HepG2 (cell line): ENCODE results near the gene DYSF. TPM values are rescaled to one million over a fixed set of nuclear protein-coding genes. Genes with fewer than 3 reads are reported as not detected.
"Not testable (repeated sequence)": the region's sequence is repeated elsewhere in the genome, so short reads cannot be mapped to it uniquely, and the experiment has no call there.

Experiments
- ATAC-seq: fragments of 200-7000 bp; cut with Tn5 transposase; 3 replicates; pipeline ENCODE4 v1.9.1; 2020; ENCODE audit warnings: mild to moderate bottlenecking, moderate library complexity
- BruUV-seq: library from RNA; stranded (reverse); fragments of 400-500 nt; replicated peaks from 2 replicates; lab custom pipeline; 2021; lab: Mats Ljungman, UMichigan
- CTCF ChIA-PET: fragments of 300-600 bp; formaldehyde crosslinking; extraction: SDS; loops from one replicate; lab custom pipeline; 2021; ENCODE audit warnings: low total read pairs, inconsistent platforms, low intra/inter-chr PET ratio; lab: Yijun Ruan, JAX
- POLR2A ChIA-PET: fragments of 350-600 bp; sonication (Branson Sonifier 250); formaldehyde crosslinking; loops from one replicate; lab custom pipeline; 2020; ENCODE audit warnings: antibody characterized with exemption, inconsistent platforms; lab: Yijun Ruan, JAX
- DNase-seq: peaks from one replicate; pipeline ENCODE4 v3.0.0-alpha.2; 2015; ENCODE audit warnings: low spot score
- FAIRE-seq: peaks from 3 replicates; lab custom pipeline; 2011; peaks lifted over from hg19 to GRCh38; lab: Jason Lieb, UNC
- H2AFZ ChIP-seq: one replicate; pipeline ENCODE4 v1.6.1; 2011; ENCODE audit warnings: low read length, inconsistent platforms
- H3K27ac ChIP-seq: fragments of 300-600 bp; 3 replicates; pipeline ENCODE4 v1.8.0; 2011; ENCODE audit warnings: mixed run types, mild to moderate bottlenecking, mixed read lengths, low read length, inconsistent platforms; ENCODE audit not compliant: insufficient read depth; ENCODE audit errors: extremely low read length
- H3K27me3 ChIP-seq, 2 experiments: fragments of 200-600 bp in 1 of 2; 2 replicates in 1 of 2; 3 replicates in 1 of 2; pipeline versions ENCODE4 v1.6.0 to v1.8.0; 2011; ENCODE audit warnings: low read length in 2 of 2, mild to moderate bottlenecking in 2 of 2, moderate library complexity in 2 of 2, inconsistent platforms in 1 of 2; ENCODE audit not compliant: insufficient read depth in 2 of 2, control insufficient read depth in 1 of 2
- H3K36me3 ChIP-seq, 2 experiments: fragments of 200-600 bp in 1 of 2; replicated peaks in 1 of 2; 2 replicates in 1 of 2; 3 replicates in 1 of 2; pipeline versions ENCODE4 v1.5.1 to v1.8.0; 2011; ENCODE audit warnings: low read length in 2 of 2, inconsistent platforms in 1 of 2; ENCODE audit not compliant: insufficient read depth in 2 of 2, control insufficient read depth in 1 of 2
- H3K4me1 ChIP-seq: 2 replicates; pipeline ENCODE4 v1.5.1; 2012; ENCODE audit warnings: low read length, inconsistent platforms; ENCODE audit not compliant: insufficient read depth
- H3K4me2 ChIP-seq: 2 replicates; pipeline ENCODE4 v1.6.0; 2011; ENCODE audit warnings: low read depth, low read length, inconsistent platforms
- H3K4me3 ChIP-seq, 3 experiments: fragments of 200-600 bp in 1 of 3; sonication (generic), shearing (Covaris generic) in 1 of 3; replicated peaks in 1 of 3; 2 replicates each; pipeline ENCODE4 v1.5.1; 2011 to 2016; ENCODE audit warnings: low read length in 3 of 3, inconsistent platforms in 2 of 3, low read depth in 2 of 3, mild to moderate bottlenecking in 2 of 3, control low read depth in 1 of 3, mixed read lengths in 1 of 3; ENCODE audit not compliant: insufficient read depth in 1 of 3
- H3K79me2 ChIP-seq: one replicate; pipeline ENCODE4 v1.6.1; 2011; ENCODE audit warnings: low read length, inconsistent platforms; ENCODE audit not compliant: insufficient read depth
- H3K9ac ChIP-seq: 2 replicates; pipeline ENCODE4 v1.6.0; 2011; ENCODE audit warnings: mild to moderate bottlenecking, low read depth, low read length, inconsistent platforms; ENCODE audit not compliant: insufficient read depth
- H3K9me3 ChIP-seq: 2 replicates; pipeline ENCODE4 v1.5.1; 2012; ENCODE audit warnings: mild to moderate bottlenecking, low read length
- H4K20me1 ChIP-seq: 2 replicates; pipeline ENCODE4 v1.6.0; 2011; ENCODE audit warnings: inconsistent platforms, mild to moderate bottlenecking, low read length, moderate library complexity; ENCODE audit not compliant: insufficient read depth
- ARNTL ChIP-seq: sonication (generic); formaldehyde crosslinking; IDR thresholded peaks from 2 replicates; pipeline ENCODE4 v1.4.0; 2020; ENCODE audit warnings: mild to moderate bottlenecking, missing genetic modification reagents
- FOXO1 ChIP-seq: sonication (generic); formaldehyde crosslinking; IDR thresholded peaks from 2 replicates; pipeline ENCODE4 v1.4.0; 2020; ENCODE audit warnings: missing genetic modification reagents
- ZNF281 ChIP-seq: sonication (generic); formaldehyde crosslinking; IDR thresholded peaks from 2 replicates; pipeline ENCODE4 v1.4.0; 2020; ENCODE audit warnings: missing genetic modification reagents, borderline replicate concordance
- ZNF512 ChIP-seq: sonication (generic); formaldehyde crosslinking; IDR thresholded peaks from 2 replicates; pipeline ENCODE4 v1.4.0; 2020; ENCODE audit warnings: mild to moderate bottlenecking, missing genetic modification reagents
- ZNF543 ChIP-seq: sonication (generic); formaldehyde crosslinking; IDR thresholded peaks from 2 replicates; pipeline ENCODE4 v1.4.0; 2020; ENCODE audit warnings: mild to moderate bottlenecking, missing genetic modification reagents
- WGBS: methylation state at CpG from one replicate; pipeline ENCODE4 v1.1.6; 2017; ENCODE audit warnings: low lambda C conversion rate; 5-methylcytosine and 5-hydroxymethylcytosine counted together
- in situ Hi-C: cut with HindIII; loops from 2 replicates; pipeline ENCODE4 v1.10.0; 2017; ENCODE audit warnings: low pct_unique_long_range_greater_than_20kb; ENCODE audit not compliant: extremely low pct_ligation_motif_present
- intact Hi-C: fragments of 100-400 bp; cut with micrococcal nuclease; formaldehyde crosslinking; loops from one replicate; pipeline ENCODE4 v1.10.0; 2022; ENCODE audit not compliant: unreplicated experiment
- polyA plus RNA-seq, 8 experiments: library from polyadenylated mRNA; depleted of rRNA in 3 of 8; stranded (reverse) in 7 of 8; unstranded in 1 of 8; fragments of >200 nt; fragmentation: Illumina TruSeq in 4 of 8; extraction: Trizol in 4 of 8; gene quantifications; 2 replicates each; pipeline versions ENCODE4 v1.2.1 to v1.2.3, GENCODE V29; 2011 to 2016; ENCODE audit warnings: low read depth in 4 of 8, missing spikeins in 1 of 8, mixed read lengths in 1 of 8; ENCODE audit not compliant: insufficient read depth in 1 of 8
- total RNA-seq, 5 experiments: library from RNA; depleted of rRNA; stranded (reverse); fragments of >200 nt; fragmentation: Illumina TruSeq; extraction: Trizol; gene quantifications; 2 replicates each; pipeline ENCODE4 v1.2.3, GENCODE V29; 2016; ENCODE audit warnings: low read depth in 1 of 5

Gene DYSF
- total and polyA plus RNA-seq, 2 of the 13 experiments (the other 11 are each of a cell fraction or from before 2014, with no cell fraction given): 0.15 to 2.4 TPM

GRCh38 chr2:71410696-71411095, 42.7 kb upstream of the DYSF start (continued):
- TF ChIP-seq ZNF512 (CRISPR knock-in tag): no peak
- TF ChIP-seq ZNF543 (CRISPR knock-in tag): no peak
- TF ChIP-seq FOXO1 (CRISPR knock-in tag): no peak
- TF ChIP-seq ARNTL (CRISPR knock-in tag): no peak

- POLR2A ChIA-PET, H3K4me3 ChIP-seq, H3K27ac ChIP-seq: not testable (repeated sequence)
Observed at GRCh38 chr2:71416866-71417265, 36.5 kb upstream of the DYSF start.

More at GRCh38 chr2:71416866-71417265, 36.5 kb upstream of the DYSF start:
- H3K27me3 ChIP-seq, H4K20me1 ChIP-seq, intact Hi-C loops, DNase-seq, CTCF ChIA-PET: not testable (repeated sequence)
- H3K36me3 ChIP-seq: peaks cover 3 to 14% of the 10 kb centered on the region in 2 experiments; a peak in 2 of 5 replicates
- peak; percentile 17; the same call in 1 of the 2 replicates for TF ChIP-seq ZNF281 (CRISPR knock-in tag)
- TF ChIP-seq, all 625 proteins: peak for 1; not testable (repeated sequence) for 624
- ATAC-seq, in situ Hi-C loops, H3K79me2 ChIP-seq, H2AFZ ChIP-seq, H3K9me3 ChIP-seq, H3K9ac ChIP-seq, H3K4me2 ChIP-seq, FAIRE-seq, BruUV-seq: not testable (repeated sequence)
- peaks cover 13% of the 10 kb centered on the region; the same call in 1 of the 2 replicates for H3K4me1 ChIP-seq
- WGBS: no CpG with 5 or more reads among the region's 15 CpGs
